Bronchial epithelial cell (primary cell): ENCODE results near the gene NISCH. TPM values are rescaled to one million over a fixed set of nuclear protein-coding genes. Genes with fewer than 3 reads are reported as not detected.
A peak's percentile ranks its signal among the peaks of the same experiment; 100 is the strongest.

Experiments
- DNase-seq: peaks from one replicate; pipeline ENCODE4 v3.0.0-alpha.2; 2010; ENCODE audit warnings: low read depth
- FAIRE-seq: peaks from 2 replicates; lab custom pipeline; 2011; peaks lifted over from hg19 to GRCh38; lab: Jason Lieb, UNC
- H3K27me3 ChIP-seq: 2 replicates; pipeline ENCODE4 v1.5.1; 2011; ENCODE audit warnings: low read length; ENCODE audit not compliant: control insufficient read depth, insufficient read depth
- H3K36me3 ChIP-seq: 2 replicates; pipeline ENCODE4 v1.5.1; 2011; ENCODE audit warnings: low read length; ENCODE audit not compliant: control insufficient read depth, insufficient read depth
- H3K4me3 ChIP-seq: 2 replicates; pipeline ENCODE4 v1.5.1; 2011; ENCODE audit warnings: mild to moderate bottlenecking, low read depth, low read length, control low read depth
- total RNA-seq: library from RNA; depleted of rRNA; stranded (reverse); fragments of >200 nt; gene quantifications from 2 replicates; pipeline ENCODE4 v1.2.1, GENCODE V29; 2014
- TF ChIP-seq, protein P1 (sequence below): IDR thresholded peaks from 2 replicates; pipeline ENCODE4 v1.5.1; 2011; ENCODE audit warnings: mild to moderate bottlenecking, moderate library complexity, low read length, control low read depth, inconsistent platforms; ENCODE audit not compliant: insufficient read depth, severe bottlenecking

Gene NISCH
- total RNA-seq, 1 donor from 2014 or later: 30.5 TPM

DNA sequence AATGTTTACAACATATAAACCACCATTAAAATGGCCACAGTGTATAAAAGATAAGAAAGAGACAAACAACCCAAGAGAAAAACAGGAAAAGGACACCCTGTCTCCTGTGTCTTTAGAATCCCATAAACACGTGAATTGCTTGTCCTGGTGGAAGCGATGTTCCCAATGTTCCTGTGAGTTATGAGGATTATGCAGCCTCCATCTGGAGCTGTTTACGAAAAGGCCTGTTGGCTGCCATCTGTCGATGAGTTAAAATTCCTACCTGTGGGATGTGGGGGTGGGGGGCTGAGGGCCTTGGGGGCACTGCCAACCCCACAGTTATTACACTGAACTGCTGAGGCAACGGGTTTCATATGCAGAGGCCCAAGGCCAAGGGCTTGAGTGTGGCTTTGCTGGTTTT is 13.6 kb downstream of the NISCH start:
- H3K27me3 ChIP-seq: no peaks in the 10 kb centered on the region
- H3K36me3 ChIP-seq: peaks cover 27% of the 10 kb centered on the region
- H3K4me3 ChIP-seq: no peak overlapping the region
- TF ChIP-seq, protein P1, sequence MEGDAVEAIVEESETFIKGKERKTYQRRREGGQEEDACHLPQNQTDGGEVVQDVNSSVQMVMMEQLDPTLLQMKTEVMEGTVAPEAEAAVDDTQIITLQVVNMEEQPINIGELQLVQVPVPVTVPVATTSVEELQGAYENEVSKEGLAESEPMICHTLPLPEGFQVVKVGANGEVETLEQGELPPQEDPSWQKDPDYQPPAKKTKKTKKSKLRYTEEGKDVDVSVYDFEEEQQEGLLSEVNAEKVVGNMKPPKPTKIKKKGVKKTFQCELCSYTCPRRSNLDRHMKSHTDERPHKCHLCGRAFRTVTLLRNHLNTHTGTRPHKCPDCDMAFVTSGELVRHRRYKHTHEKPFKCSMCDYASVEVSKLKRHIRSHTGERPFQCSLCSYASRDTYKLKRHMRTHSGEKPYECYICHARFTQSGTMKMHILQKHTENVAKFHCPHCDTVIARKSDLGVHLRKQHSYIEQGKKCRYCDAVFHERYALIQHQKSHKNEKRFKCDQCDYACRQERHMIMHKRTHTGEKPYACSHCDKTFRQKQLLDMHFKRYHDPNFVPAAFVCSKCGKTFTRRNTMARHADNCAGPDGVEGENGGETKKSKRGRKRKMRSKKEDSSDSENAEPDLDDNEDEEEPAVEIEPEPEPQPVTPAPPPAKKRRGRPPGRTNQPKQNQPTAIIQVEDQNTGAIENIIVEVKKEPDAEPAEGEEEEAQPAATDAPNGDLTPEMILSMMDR: no peak
- FAIRE-seq (no peak), DNase-seq (no peak)

DNA sequence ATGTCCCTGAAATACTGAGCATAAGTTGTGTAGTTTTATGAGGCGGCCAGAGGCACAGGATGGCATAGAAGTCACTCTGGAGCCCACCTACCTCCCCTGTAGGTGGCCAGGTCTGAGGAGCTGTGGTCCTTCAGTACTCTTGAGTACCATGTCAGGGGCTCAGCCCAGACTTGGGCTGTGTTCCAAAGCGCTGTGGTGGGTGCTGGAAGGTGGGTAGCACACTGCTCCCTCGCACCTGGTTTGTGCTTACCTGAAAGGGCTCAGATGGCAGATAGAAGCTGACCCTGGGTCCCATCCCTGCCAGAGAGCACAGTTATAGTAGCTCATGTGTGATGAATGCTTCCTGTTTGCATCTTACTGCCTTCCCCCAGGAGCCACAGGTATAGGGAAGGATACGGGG is 15.5 kb downstream of the NISCH start:
- no peak overlapping the region for H3K4me3 ChIP-seq
- TF ChIP-seq, protein P1: no peak
- DNase-seq (no peak), FAIRE-seq (peak; percentile 70)
- H3K36me3 ChIP-seq: peaks cover 31% of the 10 kb centered on the region
- no peaks in the 10 kb centered on the region for H3K27me3 ChIP-seq

DNA sequence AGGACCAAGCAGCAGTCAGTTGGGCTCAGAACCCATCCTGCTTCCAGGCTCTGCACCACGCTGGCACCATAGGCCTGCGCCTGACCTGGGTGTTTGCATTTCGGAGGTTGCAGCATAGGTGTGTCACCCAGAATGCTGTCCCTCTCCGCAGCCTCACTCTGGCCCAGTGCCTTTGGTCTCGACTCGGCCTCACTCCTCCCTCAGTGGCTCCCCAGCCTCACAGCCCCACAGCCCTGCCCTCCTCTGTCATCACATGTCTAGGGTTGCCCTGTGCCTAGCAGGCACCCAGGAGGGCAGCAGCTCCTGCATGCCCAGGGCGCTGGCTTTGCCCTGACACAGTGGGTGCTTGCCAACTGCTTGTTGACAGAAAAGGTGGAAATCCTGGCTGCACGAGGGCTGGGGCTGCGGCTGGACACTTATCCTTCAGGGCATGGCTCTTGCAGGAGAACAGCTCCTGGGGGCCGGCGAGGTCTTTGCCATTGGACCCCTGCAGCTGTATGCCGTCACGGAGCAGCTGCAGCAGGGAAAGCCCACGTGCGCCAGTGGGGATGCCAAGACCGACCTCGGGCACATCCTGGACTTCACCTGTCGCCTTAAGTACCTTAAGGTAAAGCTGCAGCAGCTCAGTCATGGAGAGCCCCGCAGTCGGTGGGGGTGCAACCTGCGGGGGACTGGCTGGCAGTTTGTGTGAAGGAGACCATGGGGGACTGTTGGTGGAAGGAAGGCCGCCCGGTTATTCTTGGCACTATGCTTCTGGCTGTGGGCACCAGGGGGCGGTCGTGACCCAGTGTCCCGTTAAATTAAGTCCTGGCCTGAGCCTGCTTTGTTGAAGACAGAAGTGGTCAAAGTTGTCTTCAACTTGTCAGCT is 16.2 kb downstream of the NISCH start:
- Histone ChIP-seq H3K4me3 (no peak overlapping the region), H3K36me3 (peaks cover 36% of the 10 kb centered on the region), H3K27me3 (no peaks in the 10 kb centered on the region)
- DNase-seq (peak; percentile 74), FAIRE-seq (no peak)
- TF ChIP-seq, protein P1: peak; percentile 92

DNA sequence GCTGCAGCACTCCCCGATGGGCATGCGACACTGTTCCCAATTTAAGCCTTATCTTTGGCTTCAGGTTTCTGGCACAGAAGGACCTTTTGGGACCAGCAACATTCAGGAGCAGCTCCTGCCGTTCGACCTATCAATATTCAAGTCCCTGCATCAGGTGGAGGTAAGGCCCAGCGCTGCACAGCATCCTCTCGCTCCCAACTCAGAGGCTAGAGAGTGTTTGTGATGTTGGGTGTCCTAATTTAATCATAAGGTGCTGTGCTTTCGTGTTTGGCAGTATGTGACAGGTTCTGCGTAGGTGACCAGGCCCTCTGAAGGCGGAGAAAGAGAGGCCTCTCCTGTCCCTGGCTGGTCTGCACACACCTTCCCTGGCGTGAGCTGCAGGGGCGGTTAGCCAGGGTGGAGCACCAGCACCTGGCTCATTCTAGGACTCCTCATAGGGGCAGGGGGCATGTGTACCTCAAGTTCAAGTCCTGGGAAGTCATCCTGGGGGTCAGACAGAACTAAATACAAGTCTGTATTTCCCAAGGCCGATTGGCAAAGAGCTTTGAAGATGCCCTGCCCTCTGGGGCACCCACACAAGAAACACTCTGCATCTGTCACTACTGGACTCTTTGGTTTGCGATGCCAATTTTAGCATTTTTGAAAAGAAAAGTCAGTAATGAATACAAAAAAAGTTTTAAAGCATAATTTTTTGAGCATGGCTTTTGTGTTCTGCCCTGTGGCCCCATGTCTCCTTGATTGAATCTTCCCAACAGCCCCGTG is 17.0 kb downstream of the NISCH start:
- Histone ChIP-seq H3K36me3 (peaks cover 39% of the 10 kb centered on the region), H3K4me3 (no peak overlapping the region), H3K27me3 (no peaks in the 10 kb centered on the region)
- TF ChIP-seq, protein P1: no peak
- FAIRE-seq (no peak), DNase-seq (no peak)

DNA sequence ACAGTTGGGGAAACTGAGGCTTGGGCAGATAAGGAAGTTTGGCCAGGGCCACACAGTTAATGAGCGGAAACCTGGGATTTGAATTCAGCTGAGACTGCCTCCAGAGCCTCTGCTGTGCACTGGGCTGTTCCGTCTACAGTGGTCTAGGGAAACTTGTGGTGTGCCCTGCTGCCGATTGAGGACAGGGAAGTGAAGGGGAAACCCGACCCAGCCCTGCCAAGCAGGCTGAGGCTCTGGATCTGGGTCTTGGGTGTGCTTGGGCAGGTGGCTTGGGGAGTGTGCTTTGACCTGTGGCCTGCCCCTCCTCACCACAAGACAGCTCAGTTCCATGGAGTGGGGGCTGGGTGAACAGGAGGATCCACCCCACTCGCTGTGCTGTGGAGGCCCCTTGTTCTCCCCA is 17.6 kb downstream of the NISCH start:
- TF ChIP-seq, protein P1: no peak
- H3K4me3 ChIP-seq: no peak overlapping the region
- H3K36me3 ChIP-seq: peaks cover 43% of the 10 kb centered on the region
- FAIRE-seq (no peak), DNase-seq (no peak)
- H3K27me3 ChIP-seq: no peaks in the 10 kb centered on the region
